HG02943 (cell line): ENCODE measurements around the gene CFAP99.

Experiments used
- ATAC-seq: cut with Tn5 transposase; IDR thresholded peaks from one replicate; pipeline ENCODE4 v1.9.1; 2021; ENCODE audit warnings: mild to moderate bottlenecking, low read depth, moderate library complexity; ENCODE audit not compliant: unreplicated experiment

Gene CFAP99

GRCh38 chr4:2390146-2390545 is 28.6 kb upstream of the CFAP99 start:
- ATAC-seq, result no peak

- ATAC-seq, result no peak
These were observed 27.9 kb upstream of the CFAP99 start for GRCh38 chr4:2390784-2391421.

DNA sequence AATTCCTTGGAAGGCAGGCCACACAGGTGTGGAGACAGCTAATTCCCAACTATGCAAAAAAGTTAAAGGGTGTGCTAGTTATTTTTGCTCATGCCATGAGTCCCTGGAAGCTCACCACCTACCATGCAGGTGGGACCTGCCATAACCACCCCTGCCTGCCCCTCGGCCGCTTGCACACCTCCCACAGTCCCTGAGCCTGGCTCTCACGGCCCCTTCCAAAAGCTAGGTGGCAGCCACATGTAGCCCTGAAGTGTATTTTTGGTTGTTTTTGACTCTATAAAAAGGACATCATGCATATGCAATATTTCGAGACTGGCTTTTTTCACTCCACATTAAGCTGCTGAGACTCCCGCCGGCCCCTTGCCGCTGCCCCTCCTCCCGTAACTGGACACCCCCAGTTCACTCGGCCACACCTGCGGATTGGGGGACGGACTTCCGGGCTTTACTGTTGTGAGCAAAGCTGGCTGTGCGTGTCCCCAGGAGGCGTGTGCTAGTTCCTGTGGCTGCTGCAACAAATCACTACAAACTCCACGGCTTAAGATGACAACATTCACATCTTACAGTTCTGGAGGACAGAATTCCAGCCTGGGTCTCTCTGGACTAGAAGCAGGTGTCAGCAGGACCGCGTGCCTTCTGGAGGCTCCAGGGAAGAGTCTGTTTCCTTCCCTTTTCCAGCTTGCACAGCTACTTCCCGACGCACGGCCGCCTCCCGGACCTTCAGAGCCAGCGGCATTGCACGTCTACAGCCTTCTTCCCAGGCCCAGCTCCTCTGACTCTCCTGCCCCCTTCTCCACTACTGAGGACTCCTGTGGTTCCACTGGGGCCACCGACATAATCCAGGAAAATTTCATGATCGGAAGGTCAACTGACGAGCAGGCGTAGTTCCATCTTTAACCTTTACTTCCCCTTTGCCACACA is 25.1 kb upstream of the CFAP99 start:
- no peak for ATAC-seq

GRCh38 chr4:2394528-2394927 is 24.2 kb upstream of the CFAP99 start:
- ATAC-seq, result no peak

DNA sequence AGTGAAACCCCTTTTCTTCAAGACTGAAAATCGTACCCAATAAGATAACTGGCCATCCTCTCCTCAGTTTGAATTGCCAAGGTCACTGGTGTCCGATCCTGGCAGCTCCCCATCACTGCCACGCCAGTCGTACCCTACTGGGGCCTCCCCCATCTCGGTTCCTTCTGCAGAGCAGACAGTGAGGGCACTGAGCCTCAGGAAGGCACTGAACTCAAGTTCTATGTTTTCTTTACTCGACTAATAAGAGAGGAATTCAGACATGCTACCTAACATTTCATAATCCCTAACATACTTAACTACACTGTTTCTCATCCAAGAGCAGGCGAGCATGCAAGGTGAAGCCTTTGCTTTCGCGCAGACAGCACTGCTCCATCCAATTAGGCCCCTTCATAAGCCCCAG is 23.7 kb upstream of the CFAP99 start:
- no peak for ATAC-seq

DNA sequence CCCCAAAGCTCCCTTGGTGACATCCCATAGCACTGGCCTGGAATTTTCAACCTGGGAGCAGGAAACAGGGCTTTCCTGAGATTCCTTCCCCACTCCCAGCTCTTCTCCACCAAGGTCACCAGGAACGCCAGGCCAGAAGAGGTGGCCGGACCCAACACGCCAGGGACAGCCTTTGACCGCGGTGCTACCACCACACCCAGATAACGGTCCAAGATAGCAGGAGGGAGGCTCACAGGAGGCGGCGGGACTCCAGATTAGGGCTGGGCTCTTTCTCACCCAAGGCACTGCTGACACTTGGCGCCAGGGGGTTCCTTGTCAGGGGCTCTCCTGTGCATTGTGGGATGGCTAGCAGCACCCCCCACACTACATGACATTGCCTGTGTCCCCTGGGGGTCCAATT is 23.2 kb upstream of the CFAP99 start:
- ATAC-seq, result no peak

DNA sequence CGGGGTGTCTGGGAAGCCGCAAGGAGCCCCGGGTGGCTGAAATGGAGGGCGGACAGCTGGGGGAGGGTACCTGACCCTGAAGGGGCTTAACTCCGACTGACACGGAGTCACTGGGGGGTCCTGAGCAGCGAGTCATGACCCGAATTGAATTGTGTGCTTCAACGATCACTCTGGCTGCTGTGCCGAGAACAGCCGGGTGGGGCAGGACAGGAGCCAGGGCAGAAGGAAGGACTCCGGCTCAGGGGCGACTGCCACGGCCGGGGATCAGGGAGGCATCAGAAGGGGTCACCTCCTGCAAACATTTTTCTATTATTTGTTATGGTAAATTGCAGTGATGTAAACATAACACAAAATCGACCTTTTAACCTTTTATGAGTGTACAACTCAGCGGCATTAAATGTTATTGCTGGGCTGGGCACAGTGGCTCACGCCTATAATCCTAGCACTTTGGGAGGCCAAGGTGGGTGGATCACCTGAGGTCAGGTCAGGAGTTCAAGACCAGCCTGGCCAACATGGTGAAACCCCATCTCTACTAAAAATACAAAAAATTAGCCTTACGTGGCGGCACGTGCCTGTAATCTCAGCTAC is 21.9 kb upstream of the CFAP99 start:
- no peak for ATAC-seq

- no peak for ATAC-seq
These were observed 21.0 kb upstream of the CFAP99 start for GRCh38 chr4:2397596-2398379.

- no peak for ATAC-seq
These were observed 19.5 kb upstream of the CFAP99 start for GRCh38 chr4:2399216-2399615.

- no peak for ATAC-seq
These were observed 19.0 kb upstream of the CFAP99 start for GRCh38 chr4:2399631-2400190.

DNA sequence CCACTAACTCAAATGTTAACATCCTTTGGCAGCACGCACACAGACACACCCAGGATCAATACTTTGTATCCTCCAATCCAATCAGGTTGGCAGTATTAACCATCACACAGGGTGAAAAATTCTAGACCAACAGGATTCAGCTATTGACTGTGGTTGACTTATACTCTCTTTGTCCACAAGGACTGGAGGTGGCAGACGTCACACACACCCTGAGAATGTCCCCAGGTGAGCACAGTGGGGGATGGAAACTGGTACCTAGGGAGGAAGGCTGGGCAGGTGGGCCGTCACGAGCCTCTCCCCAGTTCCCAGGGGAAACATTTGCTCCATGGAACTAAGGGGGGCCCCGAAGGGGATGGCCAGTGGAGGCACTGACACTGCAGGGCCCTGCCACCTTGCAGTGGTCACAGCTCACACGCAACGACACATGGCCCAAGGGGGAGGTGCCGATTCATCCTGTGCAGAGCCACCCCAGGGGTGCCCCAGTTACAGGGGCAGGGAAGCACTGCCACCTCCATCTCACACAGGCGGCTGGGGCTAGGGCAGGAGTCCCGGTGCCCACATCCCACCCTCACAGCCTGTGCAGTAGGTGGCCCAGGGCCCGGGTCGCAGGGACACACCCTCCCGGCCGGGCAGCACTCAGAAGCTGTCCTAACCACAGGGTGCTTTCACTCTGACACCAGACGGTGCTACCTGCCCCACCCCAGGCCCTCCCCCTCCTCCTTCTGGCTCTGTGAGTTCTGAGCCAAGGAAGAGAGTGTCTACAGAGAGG is 17.7 kb upstream of the CFAP99 start:
- ATAC-seq, result no peak

DNA sequence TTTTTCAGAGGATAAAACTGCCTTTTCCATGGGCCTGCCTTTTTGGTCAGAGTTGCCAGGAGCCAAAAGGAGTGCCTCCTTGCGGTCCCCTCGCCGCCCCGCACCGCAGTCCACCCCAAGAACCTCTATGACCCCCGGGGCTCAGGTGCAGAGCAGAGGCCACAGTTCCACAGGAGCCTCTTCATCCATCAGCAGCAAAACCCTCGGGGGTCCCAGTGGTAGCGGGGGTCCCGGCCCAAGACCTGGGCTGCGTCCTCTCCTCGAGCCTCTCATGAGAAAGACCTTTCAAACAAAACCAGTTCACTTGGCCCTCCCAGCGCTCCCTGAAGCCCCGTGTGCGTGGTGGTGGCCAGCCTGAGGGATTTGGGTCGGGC is 17.2 kb upstream of the CFAP99 start:
- ATAC-seq, result no peak

- no peak for ATAC-seq
These were observed 16.5 kb upstream of the CFAP99 start for GRCh38 chr4:2402048-2402842.

GRCh38 chr4:2402941-2403340 is 15.8 kb upstream of the CFAP99 start:
- no peak for ATAC-seq

DNA sequence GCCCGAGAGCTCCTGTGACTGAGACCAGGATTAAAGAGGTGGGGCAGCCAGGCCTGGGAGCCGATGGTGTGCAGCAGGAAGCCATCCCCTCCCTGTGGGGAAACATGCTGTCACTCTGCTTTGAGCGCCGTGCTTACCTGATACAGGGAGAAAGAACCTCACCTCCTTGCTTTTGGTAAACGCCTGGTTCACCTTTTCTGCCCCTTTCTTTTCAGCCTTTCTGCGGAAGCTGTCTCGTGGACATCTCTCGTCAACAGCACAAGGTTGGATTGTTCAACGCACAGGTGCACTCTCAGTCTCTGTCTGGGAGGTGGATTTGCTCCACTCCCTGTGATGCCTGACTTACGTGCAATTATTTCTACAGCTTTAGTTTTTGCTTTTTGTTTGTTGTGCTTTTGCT is 12.3 kb upstream of the CFAP99 start:
- no peak for ATAC-seq

DNA sequence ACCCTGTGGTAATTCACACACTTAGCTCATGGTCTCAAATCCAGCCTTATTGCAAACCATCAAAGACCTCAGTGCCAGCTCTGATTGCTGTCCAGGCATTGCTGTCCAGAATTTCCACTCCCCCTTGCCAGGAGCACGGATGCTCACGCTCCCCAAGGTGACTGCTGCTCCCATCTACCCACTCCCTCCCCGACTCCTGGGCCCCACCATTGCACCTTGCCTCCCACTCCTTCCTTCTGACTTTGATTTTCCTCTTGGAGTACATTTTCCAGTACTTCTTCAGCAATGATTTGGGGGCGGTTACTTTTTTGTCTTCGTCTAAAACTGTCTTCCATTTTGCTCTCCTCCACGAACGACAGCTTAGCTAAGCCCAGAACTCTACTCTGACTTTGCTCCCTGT is 11.8 kb upstream of the CFAP99 start:
- no peak for ATAC-seq

- no peak for ATAC-seq
These were observed 10.8 kb upstream of the CFAP99 start for GRCh38 chr4:2407991-2408342.

DNA sequence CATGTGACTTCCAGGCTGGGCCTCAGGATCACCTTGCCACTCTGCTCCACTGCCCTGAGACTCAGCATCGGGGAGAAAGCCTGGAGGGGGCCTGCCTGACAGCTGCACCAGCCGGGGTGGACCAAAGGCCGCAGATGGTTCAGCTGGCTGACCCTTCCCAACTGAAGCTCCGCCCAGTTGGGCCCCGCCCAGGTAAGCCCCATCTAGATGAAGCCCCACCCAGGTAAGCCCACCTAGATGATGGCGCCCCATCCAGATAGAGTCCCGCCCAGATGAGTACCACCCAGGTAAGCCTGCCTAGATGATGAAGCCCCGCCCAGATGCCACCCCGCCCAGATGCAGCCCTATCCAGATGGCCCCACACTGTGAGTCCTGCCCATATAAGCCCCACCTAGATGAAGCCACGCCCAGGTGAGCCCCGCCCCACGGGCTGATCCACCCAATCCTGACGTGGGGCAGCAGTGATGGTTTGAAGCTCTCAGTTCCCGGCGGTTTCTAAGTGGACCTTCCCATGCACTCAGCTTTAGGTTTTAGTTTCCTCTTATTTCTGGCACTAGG is 10.3 kb upstream of the CFAP99 start:
- no peak for ATAC-seq

- no peak for ATAC-seq
These were observed 9.8 kb upstream of the CFAP99 start for GRCh38 chr4:2408976-2409375.
